Non-pigmented ciliary epithelial cell (primary cell): ENCODE data around the gene ARPC2.

Source experiments
- DNase-seq: peaks from one replicate; pipeline ENCODE4 v3.0.0-alpha.2; 2010; ENCODE audit warnings: low read depth

Gene ARPC2

DNA sequence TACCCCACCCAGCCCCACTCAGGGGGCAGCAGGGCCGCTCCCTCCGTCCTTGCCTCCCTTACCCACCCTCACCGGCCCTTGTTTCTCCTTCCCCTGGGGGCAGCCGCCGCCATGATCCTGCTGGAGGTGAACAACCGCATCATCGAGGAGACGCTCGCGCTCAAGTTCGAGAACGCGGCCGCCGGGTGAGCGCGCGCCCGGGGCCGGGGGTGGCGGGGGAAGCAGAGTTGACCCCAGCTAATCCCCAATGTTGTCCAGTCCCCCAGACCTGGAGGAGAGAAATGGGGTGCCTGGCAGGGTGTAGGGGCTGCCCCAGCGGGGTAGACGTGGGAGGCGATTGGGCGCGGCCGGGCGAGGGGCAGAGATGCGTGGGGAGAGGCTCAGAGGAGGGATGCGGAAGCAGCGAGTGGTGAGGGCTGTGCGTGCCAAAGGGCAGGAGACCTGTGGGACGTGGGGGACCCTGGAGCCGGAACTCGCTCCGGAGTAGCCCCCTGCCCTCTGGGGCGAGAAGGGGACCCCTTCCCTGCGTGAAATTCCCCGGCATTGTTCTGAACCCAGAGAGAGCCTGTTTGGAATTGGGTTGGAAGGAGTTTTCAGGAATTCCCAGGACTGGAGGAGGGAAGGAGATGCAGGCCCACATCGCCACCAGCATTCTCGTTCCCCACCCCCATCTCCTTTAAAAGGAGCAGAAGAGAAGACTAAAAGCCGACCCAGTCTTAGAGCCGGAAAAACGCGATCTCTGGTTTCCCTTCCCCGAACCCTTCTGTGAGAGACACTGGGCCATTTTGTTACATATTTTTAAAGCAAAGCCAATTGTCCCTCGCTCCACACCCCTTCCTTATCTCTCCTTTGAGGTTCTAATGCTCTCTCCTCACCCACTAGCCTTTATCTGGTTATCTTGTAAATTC is 625 bp downstream of the ARPC2 start:
- no peak for DNase-seq

DNA sequence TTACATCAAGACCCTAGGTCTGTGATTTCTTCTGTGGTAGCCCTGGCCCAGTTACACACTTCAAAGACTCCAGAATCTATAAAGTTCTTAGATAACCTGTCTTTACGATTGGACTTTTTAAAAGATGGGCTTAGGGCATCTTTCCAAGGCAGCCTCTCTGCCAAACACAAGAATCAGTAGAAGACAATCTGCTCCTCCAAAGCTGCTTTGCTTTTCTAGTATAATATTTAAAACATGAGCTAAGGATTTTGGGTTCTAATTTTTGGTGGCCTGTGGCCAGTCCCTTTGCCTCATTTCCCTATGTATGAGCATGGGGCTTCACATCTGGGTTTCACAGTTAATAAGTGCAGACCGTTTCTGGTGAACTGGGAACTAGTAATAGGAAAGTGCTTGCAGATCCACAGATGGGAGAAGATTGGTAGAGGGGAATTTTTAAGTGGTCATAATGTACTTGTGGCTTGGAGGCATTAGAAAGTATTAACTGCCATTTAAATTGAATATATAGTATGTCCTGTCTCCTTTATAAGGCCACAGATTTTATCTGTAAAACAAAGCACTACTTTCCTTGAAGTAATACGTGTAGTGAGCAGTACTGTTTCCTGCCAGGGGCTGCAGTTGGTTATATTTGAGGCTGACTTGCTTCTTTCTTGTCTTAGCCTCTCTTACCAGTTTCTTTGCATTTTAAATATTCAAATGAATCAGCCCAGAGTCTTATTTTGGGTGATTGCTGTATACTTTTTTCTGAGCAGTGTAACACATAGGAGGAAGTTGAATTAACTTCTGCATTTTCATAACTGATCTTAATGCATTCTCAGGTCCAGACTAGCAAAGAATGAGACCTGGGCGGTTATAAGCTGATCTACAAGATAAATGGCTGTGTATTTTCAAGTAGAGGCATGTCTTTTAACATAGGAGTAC is 1.5 kb downstream of the ARPC2 start:
- no peak for DNase-seq

DNA sequence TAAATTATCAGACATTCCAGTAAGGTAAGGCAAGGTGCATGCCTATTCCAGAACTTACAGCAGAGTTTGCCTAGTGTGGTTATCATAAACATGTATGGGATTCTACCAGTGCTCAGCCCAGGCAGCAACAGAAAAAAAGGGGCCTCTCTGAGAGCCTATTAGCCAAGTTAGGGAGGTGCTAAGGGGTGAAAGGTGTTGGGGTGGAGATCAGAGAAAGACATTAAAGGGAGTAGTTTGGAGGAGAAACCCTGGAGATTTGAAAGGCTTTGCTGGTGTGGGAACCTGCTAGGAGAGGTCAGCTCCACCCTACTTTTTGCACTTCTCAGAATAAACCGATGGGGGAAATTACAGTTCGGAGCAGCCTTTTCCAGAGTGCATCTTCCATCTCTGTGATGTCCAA is 2.9 kb downstream of the ARPC2 start:
- DNase-seq: no peak

DNA sequence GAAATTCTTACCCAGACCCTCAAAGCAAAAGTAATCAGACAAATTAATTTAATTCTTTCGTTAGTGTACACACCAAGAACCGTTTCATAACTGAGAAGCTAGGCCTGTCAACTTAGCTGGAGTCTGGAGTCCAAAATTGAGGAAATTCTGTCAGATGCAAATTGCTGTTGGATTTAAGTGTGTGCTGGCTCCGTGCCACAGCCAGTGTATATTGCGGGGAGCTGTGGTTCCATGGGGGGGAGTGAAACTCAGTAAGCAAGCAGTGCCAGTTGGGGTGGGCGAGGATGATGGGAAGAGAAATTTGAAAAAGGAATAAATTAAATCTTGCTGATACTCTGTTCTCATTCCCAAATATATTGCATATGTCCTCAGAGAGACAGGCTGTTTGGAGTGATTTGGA is 4.0 kb downstream of the ARPC2 start:
- no peak for DNase-seq

DNA sequence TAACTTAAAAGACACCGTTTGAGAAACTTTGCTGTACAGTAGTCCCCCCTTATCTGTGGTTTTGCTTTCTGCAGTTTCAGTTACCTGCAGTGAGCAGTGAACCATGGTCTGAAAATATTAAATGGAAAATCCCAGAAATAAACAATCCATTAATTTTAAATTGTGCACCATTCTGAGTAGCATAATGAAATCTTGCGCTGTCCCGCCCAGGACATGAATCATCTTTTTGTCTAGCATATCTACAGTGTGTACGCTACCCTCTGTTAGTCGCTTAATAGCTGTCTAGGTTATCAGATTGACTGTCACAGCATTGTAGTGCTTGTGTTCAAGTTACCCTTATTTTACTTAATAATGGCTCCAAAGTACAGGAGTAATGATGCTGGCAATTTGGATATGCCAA is 6.1 kb downstream of the ARPC2 start:
- DNase-seq: no peak

DNA sequence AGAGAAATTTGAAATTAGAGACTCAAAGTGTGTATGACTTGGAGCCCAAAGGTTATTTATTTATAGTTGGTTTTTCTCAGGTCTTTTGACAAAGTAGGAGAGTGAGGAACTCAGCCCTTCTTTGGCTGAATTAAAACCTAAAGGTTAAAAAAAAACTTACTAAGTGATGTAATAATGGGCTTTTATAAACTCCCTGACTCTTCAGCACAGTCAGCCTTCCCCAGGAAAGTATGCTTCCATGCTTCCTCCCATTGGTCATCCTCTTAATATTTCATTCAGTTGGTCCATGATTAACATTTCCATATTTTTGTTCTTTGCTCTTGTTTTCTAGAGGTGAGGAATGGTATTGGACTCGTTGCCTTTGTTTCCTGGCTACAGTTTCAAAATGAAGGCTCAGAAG is 7.2 kb downstream of the ARPC2 start:
- no peak for DNase-seq

DNA sequence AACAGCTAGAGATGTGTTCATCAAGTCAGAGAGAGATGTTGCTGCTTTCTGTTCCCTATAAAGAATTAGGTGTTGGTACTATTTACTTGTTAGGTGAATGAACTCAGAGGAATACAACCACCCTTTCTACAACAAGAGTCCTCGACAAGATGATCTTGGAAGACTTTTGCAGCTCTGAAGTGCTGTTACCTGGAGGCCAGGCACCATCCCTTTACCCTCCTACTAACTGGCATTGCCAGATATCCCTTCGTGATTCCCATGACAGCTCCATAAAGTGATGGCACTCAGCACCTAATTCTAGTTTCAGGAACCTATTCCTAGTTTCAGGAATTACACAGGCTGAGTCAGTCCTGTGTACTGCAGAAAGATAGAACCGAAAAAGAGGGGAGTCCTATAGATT is 9.9 kb downstream of the ARPC2 start:
- no peak for DNase-seq

DNA sequence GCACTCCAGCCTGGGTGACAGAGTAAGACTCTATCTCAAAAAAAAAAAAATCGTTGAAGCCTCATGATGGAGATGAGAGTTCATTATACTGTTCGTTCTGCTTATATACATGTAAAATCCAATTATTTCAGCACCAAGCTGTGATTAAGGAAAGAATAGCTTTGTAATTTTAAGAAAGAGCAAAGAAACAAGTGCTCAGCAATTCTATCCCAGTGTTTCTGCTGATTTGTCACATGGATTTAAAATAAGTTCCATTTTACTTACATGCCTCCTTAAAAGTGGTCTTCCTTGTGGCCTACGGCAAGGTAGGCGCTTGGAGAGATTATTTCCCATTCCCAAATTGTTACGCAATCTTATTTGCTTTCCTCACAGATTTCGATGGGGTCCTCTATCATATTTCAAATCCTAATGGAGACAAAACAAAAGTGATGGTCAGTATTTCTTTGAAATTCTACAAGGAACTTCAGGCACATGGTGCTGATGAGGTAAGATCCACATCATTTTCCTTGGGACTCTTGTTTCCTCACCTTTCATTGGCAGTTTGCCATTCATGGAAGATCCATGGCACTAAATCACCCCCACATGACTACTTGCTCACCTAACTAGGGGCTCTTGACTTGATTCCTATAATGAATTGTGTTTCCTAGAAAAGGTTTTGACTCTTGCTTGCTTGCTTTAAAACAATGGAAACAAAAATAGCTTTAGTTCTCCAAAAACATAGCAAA is 11.5 kb downstream of the ARPC2 start:
- DNase-seq: no peak

DNA sequence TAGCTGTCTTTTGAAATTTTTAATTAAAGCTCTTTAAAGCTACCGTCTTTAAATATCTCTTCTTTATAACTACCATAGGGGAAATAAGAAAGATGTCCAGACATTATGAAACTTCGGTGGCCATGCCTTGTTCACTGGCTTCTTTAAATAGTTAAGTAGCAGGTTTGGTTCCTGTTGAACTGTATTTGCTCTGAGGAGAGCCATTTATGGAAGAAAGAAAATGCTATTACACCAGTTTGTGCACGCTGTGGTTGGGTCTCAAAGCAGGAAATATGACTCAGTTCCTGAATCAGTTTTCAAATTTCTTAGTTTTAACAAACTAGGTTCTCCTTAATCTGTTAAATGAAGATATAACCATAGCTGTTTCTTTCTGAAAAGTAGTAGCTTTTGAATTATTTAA is 12.2 kb downstream of the ARPC2 start:
- DNase-seq: peak; percentile 68

DNA sequence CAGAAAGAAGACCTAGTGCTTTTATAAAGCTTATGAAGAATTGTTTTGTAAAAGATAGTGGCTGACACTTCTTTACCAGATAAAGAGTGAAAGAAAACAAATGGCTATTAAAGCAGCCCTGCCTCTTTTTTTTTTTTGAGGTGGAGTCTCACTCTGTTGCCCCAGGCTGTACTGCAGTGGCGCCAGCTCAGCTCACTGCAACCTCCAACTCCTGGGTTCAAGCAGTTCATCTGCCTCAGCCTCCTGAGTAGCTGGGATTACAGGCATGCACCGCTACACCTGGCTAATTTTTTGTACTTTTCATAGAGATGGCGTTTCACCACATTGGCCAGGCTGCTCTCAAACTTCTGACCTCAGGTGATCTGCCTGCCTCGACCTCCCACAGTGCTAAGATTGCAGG is 12.9 kb downstream of the ARPC2 start:
- no peak for DNase-seq

DNA sequence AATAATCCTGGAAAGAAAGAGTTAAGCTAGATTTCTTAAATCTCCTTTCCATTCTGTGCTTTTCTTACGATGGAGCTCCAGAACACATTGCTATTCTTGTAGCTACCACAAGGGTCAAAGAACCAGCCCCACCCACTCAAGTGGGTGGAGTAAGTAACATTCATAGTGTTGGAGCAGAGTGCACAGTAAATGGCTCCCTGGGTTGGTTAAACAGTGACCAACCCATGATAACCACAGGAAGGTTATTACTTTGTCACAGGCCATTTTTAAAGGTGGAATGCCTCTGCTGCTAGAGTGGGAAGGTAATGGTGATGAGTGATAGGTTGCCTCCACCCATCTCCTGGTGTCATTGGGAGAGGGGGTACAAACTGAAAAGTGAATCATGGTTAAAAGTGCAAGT is 13.9 kb downstream of the ARPC2 start:
- DNase-seq: no peak

DNA sequence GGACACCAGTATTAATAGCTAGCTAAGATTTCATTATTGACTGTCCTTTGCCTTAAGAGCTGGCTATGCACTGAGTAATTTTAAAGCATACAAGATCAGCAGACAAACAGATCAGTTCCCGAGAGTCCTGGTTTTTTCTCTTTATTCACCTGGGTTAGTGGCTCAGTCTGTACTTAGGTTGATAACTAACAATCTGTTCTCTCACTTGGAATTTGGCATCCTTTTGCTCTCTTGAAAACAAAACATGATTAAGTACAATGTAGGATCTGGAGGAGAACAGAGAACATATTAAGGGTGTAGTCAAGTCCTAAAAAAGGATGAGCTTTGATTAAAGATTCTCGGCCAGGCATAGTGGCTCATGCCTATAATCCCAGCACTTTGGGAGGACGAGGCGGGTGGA is 16.6 kb downstream of the ARPC2 start:
- DNase-seq: no peak

DNA sequence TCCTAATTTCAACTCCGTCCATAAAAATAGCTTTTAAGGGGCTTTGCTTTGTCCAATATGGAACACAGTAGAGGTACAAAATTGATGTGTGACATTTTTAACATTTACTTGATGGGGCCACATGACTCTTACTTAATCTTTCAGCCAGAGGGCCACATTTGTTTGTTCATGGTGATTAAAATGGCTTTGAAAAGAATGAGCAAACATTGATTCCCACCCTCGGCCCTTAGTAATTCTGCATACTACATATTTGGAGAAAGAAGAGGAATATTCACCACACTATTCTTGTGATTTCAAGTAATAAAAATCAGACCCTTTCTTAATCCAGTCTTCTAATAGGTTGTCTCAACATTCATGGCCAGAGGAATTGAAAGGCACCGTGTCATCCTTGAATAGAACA is 17.5 kb downstream of the ARPC2 start:
- DNase-seq: no peak

DNA sequence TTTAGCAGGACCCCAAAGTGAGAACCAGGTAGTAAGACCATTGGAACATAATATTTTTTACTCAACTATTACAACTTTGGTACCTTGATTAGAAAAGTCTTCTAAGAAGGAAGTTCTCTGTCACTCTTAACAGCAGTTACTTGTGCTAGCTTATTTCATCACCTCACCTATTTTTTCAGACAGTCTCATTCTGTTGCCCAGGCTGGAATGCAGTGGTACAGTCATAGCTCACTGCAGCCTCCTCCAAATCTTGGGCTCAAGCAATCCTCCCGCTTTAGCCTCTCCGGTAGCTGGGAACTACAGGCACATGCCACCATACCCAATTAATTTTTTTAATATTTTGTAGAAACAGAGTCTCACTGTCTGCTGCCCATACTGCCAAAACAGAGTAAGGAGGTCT is 18.0 kb downstream of the ARPC2 start:
- DNase-seq: no peak

DNA sequence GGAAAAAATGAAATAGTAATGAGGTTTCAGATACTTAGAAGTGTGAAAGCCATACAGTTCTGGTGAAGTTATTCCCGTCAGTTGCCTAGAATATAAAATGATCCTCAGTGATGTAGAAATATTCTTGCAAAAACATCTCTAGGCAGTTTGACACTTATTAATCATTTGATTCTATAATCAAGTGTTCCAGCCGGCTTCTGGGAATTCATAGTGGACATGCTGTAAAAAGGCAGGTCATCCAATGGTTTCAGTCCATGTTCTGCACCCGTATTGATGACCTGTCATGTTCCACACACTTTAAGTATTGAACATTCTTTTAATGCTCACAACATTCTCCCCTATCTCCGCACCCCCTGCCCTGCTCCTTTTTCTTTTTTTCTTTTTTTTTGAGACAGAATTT is 19.8 kb downstream of the ARPC2 start:
- DNase-seq: no peak

DNA sequence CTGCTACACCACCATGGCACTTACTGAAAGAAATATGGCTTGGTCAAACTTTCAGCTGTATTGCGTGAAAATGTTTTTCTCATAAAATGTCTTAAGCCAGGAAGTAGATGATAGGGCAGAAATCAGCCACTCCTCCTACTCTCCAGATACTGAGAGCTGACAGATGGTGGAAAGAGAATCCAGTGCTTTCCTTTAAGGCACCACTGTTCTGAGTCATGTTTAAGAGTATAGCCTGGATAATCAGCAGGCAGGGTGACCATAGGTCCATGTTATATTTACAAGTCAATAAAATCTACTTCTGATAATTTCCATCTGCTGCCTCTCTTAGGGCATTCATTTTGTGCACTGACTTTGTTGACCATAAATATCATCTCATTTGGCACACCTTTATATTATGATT is 21.9 kb downstream of the ARPC2 start:
- DNase-seq: no peak

DNA sequence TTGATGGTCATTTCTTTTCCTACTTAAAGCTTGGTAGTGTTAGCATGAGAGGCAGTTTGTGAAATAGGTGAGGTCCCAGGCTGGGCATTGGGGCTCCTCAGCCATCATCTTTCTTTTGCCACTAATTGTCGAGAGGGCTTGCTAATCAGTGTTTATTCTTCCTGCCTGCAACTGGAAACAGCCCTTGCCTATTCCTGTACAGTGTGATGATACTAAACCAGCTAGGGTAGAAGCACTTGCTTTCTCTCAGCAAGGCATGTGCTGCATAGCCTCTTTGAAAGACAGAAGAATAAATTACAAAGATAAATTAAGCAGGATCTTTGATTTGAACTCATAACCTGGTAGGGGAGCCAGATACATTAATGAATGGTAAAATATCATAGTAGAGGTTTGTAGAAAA is 27.2 kb downstream of the ARPC2 start:
- DNase-seq: no peak

DNA sequence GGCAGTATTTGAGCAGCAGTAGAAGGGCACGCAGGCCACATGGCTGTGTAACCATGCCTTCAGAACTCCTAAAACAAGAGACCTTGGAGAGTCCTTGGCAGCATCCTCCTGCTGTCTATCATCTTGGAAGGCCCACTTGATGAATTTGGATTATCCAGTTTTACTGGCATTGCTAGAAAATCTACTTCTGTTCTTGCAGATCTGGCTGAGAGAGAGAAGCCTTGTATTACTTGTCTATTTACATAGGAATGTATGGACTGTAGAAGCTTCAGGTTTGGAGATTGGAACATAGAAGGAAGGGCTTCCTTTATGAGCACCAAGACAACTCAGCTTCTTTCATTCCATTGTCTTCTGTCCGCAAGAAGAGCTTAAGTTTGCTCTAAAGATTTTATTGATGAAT is 27.7 kb downstream of the ARPC2 start:
- no peak for DNase-seq

DNA sequence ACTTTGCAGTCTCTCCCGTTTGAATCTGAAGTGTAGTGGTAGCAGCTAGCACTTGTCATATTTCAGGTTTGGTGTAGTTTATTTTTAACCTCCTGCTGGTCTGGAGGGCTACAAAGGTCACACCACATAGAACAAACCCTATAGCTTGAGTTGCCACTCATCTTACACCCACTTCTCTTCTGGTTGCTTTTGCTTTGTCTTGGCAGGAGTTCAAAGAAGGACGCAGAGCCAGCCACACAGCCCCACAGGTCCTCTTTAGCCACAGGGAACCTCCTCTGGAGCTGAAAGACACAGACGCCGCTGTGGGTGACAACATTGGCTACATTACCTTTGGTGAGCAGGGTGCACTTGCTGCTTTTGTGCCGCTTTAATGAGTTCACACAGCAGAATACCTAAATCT is 28.2 kb downstream of the ARPC2 start:
- DNase-seq: no peak

DNA sequence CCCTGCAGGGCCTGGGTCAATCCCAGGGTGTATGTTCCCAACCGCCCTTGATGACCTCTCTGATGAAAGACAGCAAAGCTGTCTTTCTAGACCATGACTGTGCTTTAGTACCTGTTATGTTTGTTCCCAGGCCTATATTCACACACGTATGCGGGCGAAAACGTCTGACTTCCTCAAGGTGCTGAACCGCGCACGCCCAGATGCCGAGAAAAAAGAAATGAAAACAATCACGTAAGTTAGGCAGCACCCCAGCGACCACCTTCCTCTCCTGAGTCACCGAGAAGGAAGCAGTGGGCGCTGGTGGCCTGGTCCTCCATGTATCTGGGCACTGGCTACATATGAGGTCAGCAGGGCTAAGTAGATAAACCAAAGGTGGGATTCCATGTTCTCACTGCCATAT is 32.7 kb downstream of the ARPC2 start:
- DNase-seq: no peak

DNA sequence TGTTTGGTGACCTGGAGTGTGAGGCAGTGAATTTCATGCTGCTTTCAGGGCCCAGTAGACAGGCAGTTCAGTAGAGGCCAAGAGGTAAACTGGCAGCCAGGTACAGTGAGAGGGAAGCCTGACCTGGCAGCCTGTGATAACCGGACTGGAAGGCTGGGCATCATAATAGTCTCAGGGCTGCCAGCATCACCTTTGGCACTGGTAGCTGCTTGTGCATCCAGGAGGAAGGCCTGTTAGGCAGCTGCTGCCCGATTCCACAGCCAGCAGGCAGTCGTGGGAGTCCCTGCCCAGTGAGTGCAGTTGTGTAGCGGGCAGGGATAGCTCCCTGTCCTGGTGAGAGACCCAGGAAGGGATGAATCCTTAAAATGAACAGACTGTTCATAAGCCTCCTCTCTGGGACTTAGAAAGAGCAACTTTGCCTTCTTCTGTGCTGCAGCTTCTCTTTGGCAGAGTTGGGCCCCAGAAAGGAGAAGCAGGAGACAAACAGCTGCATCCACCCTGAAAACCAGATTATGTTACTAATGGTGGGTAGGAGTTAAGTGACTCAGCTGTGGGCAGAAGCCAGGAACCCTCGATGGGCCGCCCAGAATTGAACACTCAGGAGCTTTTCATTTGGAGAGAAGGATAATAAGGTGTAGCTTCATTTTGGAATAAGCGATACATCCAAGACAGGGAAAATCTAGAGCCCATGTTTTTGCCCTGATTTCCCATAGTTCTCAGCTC is 35.7 kb downstream of the ARPC2 start:
- no peak for DNase-seq

DNA sequence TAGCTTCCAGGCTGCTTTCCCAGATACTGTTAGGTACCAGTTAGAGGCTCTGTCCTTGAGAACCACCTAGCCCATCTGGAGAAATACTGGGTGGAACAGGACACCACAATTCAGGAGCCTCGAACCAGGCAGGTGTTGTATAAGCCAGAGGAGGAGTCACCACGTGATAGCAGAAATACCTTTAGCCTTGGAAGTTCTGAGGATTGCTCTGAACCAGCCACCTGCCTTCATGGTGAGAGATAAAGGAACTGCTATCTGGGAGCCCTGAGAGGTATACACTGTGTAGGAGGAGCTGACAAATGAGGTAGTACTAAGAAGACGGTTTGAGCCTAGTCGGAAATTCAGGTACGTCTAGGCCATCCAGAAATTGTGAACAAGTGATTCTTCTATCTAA is 36.2 kb downstream of the ARPC2 start:
- DNase-seq: no peak
